Fibroblast of villous mesenchyme (primary cell): Measurements from ENCODE around the gene MCTP1. TPM values are rescaled to one million over a fixed set of nuclear protein-coding genes. Genes with fewer than 3 reads are reported as not detected.

Experiments used
- DNase-seq: peaks from one replicate; pipeline ENCODE4 v3.0.0-alpha.2; 2010; ENCODE audit warnings: low read depth
- H3K4me3 ChIP-seq: 2 replicates; pipeline ENCODE4 v1.5.1; 2011; ENCODE audit warnings: low read depth, mild to moderate bottlenecking, low read length
- CTCF ChIP-seq: IDR thresholded peaks from 2 replicates; pipeline ENCODE4 v1.5.1; 2012; ENCODE audit warnings: low read depth, mild to moderate bottlenecking, low read length; ENCODE audit not compliant: insufficient read depth
- total RNA-seq: library from RNA; depleted of rRNA; stranded (reverse); fragments of >200 nt; gene quantifications from 2 replicates; pipeline ENCODE4 v1.2.3, GENCODE V29; 2012

The MCTP1 gene
- total RNA-seq, 1 donor, result 14.7 TPM

- DNase-seq, result no peak
- no peak for TF ChIP-seq CTCF
- H3K4me3 ChIP-seq, result no peak overlapping the region
Measured at GRCh38 chr5:94692581-94692980, 592.3 kb downstream of the MCTP1 start.

GRCh38 chr5:94691949-94692348 is 592.9 kb downstream of the MCTP1 start:
- TF ChIP-seq CTCF, result no peak
- DNase-seq, result peak; percentile 50
- H3K4me3 ChIP-seq, result no peak overlapping the region

GRCh38 chr5:94691291-94691690 is 593.6 kb downstream of the MCTP1 start:
- no peak for TF ChIP-seq CTCF
- no peak overlapping the region for H3K4me3 ChIP-seq
- no peak for DNase-seq

- H3K4me3 ChIP-seq, result no peak overlapping the region
- no peak for TF ChIP-seq CTCF
- no peak for DNase-seq
Measured at GRCh38 chr5:94690778-94691177, 594.1 kb downstream of the MCTP1 start.

- no peak for DNase-seq
- no peak overlapping the region for H3K4me3 ChIP-seq
- no peak for TF ChIP-seq CTCF
Measured at GRCh38 chr5:94689908-94690307, 595.0 kb downstream of the MCTP1 start.

- DNase-seq, result peak; percentile 28
Measured at GRCh38 chr5:94682814-94683520, 601.9 kb downstream of the MCTP1 start.

More at GRCh38 chr5:94682814-94683520, 601.9 kb downstream of the MCTP1 start:
- TF ChIP-seq CTCF, result no peak
- no peak overlapping the region for H3K4me3 ChIP-seq
